Measurements from ENCODE around the gene MYO18B.

The MYO18B gene

GRCh38 chr22:25900880-25901279, 158.9 kb downstream of the MYO18B start:
- no peak for DNase-seq (ENCODE audit: low read depth)

DNA sequence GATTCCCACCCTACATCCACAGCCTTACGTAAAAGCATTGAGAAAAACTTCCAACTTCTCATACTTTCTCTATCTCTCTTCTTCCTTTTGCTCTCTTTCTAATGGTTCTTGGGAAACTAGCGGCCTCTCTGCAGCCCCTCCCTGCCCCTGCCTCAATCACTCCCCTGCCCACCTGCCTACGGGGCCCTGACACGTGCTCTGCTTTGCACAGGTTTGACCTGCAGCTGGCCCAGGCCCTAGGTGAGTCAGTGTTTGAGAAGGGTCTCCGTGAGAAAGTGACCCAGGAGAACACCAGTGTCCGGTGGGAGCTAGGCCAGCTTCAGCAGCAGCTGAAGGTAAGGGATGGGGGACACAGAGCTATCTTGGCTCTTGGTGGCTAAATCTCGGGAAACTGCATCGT, 160.4 kb downstream of the MYO18B start:
- no peak for DNase-seq (ENCODE audit: low read depth)

DNA sequence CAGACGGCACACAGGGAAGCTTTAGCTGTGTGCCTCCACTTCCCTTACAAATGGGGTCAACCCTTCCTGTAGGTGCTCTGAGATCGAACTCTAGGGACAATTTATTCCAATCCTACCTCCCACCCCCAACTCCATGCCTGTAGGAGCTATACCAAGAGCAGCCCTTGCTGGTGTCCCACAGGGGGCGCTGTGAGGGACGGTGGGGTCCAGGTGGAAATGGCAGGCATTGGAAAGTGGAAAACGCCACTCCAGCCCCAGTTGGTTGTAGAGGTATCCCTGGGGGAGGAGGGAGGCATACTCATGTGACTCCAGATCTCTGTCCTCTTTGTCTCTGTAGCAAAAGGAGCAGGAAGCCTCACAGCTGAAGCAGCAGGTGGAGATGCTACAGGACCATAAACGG, 161.3 kb downstream of the MYO18B start:
- DNase-seq (ENCODE audit: low read depth): no peak

DNA sequence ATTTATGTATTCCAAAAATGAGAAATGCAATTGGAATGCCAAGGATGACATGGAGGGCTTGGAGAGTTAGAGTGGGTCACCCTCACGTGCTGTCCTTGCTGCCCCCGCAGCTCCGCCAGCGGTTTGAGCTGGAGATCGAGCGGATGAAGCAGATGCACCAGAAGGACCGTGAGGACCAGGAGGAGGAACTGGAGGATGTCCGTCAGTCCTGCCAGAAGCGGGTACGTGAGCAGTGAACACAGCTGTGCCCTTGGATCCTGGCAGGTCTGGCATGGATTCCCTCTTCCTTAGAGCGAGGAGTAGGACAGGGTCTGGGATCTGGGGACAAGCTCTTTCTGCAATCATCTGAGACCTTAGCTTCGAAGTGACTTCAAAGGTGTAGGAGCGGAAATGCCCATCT, 166.2 kb downstream of the MYO18B start:
- DNase-seq (ENCODE audit: low read depth): no peak

GRCh38 chr22:25908755-25909154, 166.8 kb downstream of the MYO18B start:
- no peak for DNase-seq (ENCODE audit: low read depth)

DNA sequence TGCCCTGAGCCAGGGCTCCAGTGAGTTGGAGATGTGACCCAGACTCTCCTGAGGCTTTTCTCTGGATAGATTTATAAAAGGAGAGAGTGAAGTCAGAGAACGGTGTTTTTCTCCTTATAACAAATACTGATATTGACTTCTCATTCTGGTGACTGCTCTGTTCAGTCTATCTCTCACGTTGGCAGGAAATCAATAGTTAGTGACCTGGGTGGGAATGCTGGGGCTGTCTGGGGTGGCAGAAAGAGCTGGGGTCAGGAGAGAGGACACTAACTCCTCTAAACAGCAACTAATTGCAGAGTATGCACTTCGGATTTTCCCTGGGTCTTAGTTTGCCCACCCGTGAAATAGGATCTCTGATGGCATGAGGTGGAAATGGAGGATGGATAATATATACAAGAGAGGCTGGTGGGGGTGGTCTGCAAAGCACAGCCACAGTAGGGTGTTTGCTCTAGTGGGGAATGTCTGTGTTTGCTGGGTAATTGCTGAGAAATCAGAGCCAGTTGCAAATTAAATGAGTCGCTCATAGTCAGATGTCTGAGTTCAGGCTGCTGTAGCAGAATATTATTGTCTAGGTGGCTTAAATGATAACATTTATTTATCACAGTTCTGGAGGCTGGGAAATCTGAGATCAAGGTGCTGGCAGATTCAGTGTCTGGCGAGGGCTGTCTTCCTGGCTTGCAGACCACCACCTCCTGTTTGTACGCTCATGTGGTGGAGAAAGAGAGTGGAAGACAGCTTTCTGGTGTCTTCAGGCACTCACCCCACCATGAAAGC, 167.8 kb downstream of the MYO18B start:
- DNase-seq (ENCODE audit: low read depth): no peak

- DNase-seq (ENCODE audit: low read depth): no peak
Measured at GRCh38 chr22:25911243-25911972, 169.4 kb downstream of the MYO18B start.

GRCh38 chr22:25919452-25919851, 177.5 kb downstream of the MYO18B start:
- no peak for DNase-seq (ENCODE audit: low read depth)

GRCh38 chr22:25922141-25922540, 180.2 kb downstream of the MYO18B start:
- DNase-seq (ENCODE audit: low read depth): no peak

- no peak for DNase-seq (ENCODE audit: low read depth)
Measured at GRCh38 chr22:25923914-25924313, 181.9 kb downstream of the MYO18B start.

GRCh38 chr22:25928038-25928437, 186.1 kb downstream of the MYO18B start:
- no peak for DNase-seq (ENCODE audit: low read depth)

- no peak for DNase-seq (ENCODE audit: low read depth)
Measured at GRCh38 chr22:25929321-25929878, 187.4 kb downstream of the MYO18B start.

DNA sequence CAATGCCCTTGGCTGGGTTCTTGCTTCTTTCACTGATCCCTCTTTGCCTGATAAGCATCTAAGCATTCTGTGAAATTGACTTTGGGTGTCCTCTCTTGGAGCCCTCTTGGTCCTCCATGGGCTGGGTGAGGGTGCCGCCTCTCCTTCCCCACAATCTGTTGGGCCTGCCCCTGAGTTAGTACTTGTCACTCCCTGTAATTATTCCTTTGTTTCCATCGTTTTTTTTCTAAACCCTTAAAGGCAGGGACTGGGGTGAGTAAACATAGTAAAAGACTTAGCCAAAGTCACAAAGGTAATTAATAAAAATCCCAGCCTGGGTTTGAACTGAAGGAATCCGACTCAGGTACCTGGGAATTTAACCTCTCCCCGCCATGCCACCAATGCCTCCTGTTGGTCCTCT, 188.1 kb downstream of the MYO18B start:
- no peak for DNase-seq (ENCODE audit: low read depth)

DNA sequence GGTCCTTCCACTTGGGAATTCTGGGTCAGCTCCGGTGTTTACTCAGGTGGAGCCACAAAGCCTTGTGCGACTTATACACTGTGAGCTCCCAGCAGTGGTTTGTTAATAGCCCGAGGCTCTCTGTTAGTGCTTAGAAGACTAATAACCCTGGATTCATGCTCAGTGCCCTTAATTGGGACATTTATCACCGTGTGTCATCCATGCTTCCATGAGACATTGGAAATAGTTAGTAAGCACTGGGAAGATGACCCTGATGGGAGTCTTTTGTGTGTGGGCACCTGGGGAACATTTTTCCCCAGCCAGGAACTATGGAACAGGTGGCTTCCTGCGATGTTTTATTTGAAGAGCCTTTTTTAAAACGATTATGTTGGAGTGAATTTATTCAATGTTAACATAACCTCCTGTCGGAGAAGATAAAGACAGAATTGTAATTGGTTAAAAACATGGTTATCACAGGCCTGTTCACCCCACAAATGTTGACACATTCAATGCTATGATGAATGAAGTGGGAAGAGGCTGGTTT, 188.9 kb downstream of the MYO18B start:
- DNase-seq (ENCODE audit: low read depth): no peak

GRCh38 chr22:25933158-25933788, 191.3 kb downstream of the MYO18B start:
- DNase-seq (ENCODE audit: low read depth): no peak

DNA sequence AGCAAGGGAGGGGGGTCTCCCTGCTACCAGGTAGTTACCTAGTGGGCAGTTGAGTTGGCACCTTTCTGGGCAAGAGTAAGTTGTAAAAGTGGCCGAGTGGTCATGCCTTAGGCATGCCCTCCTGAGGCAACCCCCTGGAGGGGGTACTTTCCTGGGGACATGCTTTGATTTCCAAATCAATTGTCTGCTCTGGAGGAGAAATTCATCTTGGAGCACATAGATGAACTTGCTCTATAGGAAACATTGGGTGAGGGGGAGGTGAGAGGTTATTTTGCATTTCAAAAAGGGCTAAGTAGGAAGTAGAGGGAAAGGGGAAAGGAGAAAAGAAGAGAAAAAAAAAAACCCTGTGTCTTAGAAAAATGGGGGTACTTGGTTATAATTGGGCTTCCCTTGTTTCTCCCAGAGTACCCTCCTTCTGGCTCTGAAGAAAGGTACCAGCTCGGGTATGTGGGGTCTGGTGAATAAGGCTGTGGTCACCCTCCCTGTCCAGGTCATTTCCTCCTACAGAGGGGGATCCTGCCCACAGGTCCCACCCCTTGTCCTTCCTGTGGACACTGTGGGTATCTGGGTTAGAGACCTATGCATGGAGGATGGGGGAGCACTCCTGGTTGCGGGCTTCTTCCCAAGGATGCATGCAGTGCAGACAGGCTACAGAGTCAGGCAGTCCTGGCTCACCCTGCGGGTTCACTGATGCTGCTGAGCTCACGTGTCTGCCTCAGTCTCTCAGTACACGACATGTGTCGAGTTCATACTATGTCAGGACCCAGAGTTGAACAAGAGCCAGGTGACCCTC, 193.5 kb downstream of the MYO18B start:
- DNase-seq (ENCODE audit: low read depth): no peak

- DNase-seq (ENCODE audit: low read depth): no peak
Measured at GRCh38 chr22:25938151-25938550, 196.2 kb downstream of the MYO18B start.

DNA sequence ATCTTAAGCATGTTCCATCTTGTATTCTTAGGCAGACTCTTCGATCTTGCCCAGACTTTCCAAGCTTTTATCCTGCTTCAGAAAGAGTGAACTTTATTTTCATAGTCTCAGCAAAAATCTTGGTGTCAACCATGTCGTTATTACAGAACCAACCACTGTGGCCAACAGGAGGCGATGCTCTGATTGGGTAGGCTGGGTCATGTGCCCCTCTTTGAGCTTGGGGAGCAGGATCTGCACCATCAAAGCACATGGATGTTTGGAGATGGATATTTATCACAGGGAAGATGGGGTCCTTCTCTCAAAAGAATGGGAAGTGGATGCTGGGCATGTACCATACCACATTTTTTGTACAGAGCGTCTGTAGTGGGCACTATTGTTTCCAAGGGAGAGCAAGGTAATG, 197.4 kb downstream of the MYO18B start:
- DNase-seq (ENCODE audit: low read depth): no peak

DNA sequence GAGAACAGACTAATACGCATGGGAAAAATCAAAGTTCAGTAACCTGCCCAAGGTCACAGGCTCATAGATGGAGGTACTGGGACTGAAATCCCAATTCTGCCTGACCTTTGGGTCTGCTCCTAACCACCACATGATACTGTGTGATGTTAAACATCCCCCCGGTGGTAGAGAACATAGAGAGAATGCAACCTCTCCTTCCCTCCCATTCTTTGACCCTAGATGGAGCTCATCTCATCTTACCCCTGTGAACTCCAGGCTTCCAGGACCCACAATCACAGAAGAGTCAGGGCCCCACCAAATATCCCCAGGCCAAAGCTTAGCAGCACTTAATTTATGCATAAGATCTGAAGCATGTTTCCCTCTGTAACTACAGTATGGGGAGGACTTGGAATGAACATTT, 198.5 kb downstream of the MYO18B start:
- no peak for DNase-seq (ENCODE audit: low read depth)

DNA sequence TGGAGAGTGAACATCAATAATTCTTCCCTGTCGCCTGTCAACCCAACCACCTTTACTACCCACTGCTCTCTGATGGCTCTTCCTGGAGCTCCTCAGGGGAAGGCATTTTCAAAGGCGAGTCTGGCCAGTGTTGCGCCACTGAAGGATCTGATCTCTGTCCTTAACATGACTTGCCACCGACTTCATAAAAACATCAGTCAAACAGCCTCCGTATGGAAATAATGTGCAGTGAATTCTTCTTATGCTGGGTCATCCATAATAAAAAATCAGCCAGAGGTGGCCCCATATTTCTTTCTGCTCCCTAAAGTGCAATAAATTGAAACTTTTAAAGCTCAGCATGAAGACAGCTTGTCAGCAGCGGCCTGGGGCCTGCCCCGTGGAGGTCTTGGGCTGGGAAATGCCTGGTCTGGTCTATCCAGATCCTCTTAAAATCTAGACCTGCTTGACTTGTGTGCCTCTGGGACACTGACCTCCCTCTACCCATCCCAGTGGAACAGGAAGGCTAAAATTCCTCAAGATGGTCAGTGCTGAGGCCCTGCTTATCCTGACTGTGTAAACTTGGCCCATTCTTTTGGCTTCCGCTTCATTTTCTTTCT, 199.5 kb downstream of the MYO18B start:
- DNase-seq (ENCODE audit: low read depth): no peak

GRCh38 chr22:25942115-25942855, 200.3 kb downstream of the MYO18B start:
- DNase-seq (ENCODE audit: low read depth): no peak
